GM15510 (cell line): ENCODE results near the gene SCYL2.

ENCODE experiments used
- POLR2A ChIP-seq: IDR thresholded peaks from 3 replicates; pipeline ENCODE4 v1.6.1; 2011; ENCODE audit warnings: borderline replicate concordance; ENCODE audit not compliant: insufficient read length; ENCODE audit errors: extremely low read depth

SCYL2 gene, protein sequence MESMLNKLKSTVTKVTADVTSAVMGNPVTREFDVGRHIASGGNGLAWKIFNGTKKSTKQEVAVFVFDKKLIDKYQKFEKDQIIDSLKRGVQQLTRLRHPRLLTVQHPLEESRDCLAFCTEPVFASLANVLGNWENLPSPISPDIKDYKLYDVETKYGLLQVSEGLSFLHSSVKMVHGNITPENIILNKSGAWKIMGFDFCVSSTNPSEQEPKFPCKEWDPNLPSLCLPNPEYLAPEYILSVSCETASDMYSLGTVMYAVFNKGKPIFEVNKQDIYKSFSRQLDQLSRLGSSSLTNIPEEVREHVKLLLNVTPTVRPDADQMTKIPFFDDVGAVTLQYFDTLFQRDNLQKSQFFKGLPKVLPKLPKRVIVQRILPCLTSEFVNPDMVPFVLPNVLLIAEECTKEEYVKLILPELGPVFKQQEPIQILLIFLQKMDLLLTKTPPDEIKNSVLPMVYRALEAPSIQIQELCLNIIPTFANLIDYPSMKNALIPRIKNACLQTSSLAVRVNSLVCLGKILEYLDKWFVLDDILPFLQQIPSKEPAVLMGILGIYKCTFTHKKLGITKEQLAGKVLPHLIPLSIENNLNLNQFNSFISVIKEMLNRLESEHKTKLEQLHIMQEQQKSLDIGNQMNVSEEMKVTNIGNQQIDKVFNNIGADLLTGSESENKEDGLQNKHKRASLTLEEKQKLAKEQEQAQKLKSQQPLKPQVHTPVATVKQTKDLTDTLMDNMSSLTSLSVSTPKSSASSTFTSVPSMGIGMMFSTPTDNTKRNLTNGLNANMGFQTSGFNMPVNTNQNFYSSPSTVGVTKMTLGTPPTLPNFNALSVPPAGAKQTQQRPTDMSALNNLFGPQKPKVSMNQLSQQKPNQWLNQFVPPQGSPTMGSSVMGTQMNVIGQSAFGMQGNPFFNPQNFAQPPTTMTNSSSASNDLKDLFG

GRCh38 chr12:100266835-100267602 is at the start of gene SCYL2, which contains the start of gene DEPDC4:
SCYL2 (plus strand) TSS chr12:100267177; CDS start chr12:100282971, 15,794 bp downstream.
DEPDC4 (minus strand) TSS chr12:100267079; CDS start chr12:100267076, 3 bp downstream.
- peak; percentile 53 for TF ChIP-seq POLR2A

DNA sequence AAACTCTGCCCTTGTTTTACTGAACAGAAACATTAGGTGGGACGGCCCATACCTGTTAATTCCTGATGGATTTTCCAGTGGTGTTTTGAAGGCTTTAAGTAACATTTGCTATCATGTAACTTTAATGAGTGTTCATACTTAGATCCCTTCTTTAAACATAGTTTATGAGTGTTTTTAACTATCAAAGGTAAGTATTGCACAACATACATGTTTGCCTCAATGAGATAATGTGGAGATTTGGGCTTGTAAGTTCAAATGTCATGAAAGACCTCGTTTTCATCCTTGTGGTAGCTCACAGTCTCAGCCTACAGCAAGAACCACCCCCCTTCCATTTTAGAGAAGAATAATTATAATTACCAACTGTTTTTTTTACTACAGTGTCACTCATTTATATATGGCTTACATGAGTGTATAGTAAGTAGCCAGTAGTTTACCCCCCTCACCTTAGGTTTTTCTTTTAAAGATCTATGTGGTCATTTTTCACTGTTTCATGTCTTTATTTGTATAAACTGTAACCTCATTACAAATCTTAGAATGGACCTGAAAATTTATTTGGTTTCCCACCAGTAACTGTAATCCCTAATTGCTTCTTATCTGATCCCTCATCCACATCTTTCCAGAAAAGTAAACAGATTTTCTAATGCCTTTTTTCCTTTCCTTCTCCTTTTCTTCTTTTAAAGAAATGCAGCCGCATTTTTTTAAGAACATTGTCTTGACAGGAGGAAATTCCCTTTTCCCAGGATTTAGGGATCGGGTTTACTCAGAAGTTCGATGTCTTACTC is 47.5 kb upstream of the SCYL2 start:
- no peak for TF ChIP-seq POLR2A

- no peak for TF ChIP-seq POLR2A
Observed at GRCh38 chr12:100221523-100221922, 45.5 kb upstream of the SCYL2 start.

DNA sequence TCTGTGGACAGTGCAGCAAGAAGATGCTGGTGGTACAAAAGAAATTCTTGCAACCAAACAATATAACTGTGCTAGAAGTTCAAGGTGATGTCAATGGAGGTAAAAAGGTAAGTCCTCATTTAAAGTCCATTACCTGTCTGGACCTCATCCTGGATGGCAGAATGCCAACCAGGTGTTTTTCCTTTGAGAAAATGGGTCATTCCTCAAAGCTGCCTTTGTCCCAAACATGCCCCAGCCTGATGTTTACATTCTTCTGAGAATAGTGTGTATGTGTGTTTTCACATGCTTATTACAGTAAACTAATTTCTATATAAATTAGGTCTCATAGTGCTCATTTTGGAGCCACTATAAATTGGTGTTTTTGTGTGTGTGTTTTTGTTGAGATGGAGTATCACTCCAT is 41.5 kb upstream of the SCYL2 start:
- no peak for TF ChIP-seq POLR2A

- TF ChIP-seq POLR2A = no peak
Observed at GRCh38 chr12:100229036-100229635, 37.8 kb upstream of the SCYL2 start.

- no peak for TF ChIP-seq POLR2A
Observed at GRCh38 chr12:100229876-100230275, 37.1 kb upstream of the SCYL2 start.

DNA sequence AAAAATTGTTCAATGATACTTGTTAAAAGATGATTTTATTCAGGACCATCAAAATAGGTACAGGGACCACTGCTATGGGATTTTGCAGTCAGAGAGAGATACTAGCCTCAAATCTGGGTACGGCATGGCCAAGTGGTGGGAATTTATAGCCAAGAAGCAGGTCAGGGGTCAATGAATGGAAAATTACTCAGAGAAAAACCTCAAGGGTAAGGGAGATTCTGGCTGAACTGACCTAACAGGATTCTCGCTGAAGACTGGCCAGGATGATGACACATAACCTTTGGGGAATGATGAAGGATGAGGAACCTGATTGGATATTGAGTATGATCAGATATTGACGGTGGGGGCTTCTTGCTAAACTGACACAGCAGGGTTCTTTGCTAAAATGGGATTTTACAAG is 32.8 kb upstream of the SCYL2 start:
- no peak for TF ChIP-seq POLR2A

GRCh38 chr12:100234591-100235304 is 32.2 kb upstream of the SCYL2 start:
- no peak for TF ChIP-seq POLR2A

- no peak for TF ChIP-seq POLR2A
Observed at GRCh38 chr12:100238801-100239200, 28.2 kb upstream of the SCYL2 start.

GRCh38 chr12:100239589-100239988 is 27.4 kb upstream of the SCYL2 start:
- no peak for TF ChIP-seq POLR2A

DNA sequence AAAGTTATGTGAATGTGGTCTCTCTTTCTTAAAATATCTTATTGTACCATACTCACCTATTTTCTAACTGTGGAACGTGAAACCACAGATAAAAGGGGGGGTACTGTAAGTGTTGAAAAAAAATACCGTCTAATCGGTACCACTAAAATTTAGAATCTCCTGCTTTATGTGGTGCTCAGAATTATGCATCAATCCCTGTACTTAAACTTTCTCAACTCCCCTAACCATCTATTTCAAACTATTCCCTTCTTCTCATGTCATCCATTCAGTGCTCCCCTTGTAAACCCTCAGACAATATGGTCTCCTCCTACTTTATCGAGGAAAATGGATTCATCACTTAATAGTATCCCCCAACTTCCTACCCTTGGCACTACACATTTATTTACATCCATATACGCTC is 23.8 kb upstream of the SCYL2 start:
- no peak for TF ChIP-seq POLR2A

GRCh38 chr12:100247765-100248164 is 19.2 kb upstream of the SCYL2 start:
- TF ChIP-seq POLR2A = no peak

DNA sequence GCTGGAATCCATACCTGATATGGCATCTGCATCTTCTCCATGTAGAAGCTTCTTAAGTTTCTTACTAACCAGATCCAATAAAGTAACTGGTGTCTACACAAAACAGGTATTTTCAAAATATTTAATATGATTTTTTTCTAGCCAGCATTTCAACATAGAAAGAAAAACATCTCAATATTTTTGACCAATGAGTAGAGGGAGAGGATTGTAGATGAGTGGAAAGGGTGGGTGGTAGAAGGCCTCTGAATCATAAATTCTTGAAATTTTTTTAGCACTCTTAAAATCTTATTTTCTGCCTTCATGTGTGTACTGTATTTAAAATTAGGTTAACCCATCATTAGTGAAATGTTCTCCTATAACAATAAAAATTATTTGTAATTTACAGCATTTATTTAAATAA is 18.1 kb upstream of the SCYL2 start:
- no peak for TF ChIP-seq POLR2A
